NCI-H524 treated with DMSO at 0.1 percent for 48 hours (cell line): ENCODE results near the gene GJD2.
A peak's percentile ranks its signal among the peaks of the same experiment; 100 is the strongest.

ENCODE experiments used
- DNase-seq: peaks from one replicate; lab custom pipeline; 2025; lab: John Stamatoyannopoulos, UW

Gene GJD2

DNA sequence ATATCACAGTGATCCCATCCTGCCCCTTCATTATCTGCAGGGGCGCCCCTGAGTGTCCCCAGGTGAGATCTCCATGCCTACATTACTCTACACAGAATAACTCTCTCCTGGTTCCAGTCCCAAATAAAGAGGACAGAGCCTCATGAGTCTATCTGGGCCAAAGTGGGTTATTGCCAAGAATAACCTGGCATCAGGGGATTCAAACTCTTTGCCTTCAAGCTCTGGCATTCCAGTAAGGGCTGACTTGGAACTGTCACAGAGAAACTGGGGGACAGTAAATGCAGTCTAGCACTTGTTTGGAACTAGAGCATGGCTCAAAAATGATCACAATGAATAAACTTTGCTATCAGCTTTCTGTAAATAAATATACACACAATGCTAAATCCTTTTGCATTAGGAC, 30.3 kb downstream of the GJD2 start:
- DNase-seq = no peak

DNA sequence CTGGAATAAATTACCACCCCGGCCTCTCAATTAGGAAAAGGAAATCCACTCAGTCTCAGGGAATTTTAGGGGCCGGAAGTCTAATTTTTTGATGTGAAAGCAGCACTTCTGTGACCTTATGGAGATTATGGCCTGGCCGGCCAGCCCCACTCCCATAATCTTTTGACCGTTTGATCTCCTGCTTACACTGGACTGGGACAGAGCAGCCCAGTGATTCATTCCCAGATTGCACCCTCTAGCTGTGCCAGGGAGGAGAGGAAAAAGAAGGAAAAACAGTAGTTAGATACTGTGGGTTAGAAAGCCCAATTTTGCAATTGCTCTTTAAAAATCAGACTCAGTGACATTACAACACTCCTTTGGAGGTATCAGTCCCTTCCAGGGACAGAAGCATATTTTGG, 32.4 kb downstream of the GJD2 start:
- DNase-seq = no peak

DNA sequence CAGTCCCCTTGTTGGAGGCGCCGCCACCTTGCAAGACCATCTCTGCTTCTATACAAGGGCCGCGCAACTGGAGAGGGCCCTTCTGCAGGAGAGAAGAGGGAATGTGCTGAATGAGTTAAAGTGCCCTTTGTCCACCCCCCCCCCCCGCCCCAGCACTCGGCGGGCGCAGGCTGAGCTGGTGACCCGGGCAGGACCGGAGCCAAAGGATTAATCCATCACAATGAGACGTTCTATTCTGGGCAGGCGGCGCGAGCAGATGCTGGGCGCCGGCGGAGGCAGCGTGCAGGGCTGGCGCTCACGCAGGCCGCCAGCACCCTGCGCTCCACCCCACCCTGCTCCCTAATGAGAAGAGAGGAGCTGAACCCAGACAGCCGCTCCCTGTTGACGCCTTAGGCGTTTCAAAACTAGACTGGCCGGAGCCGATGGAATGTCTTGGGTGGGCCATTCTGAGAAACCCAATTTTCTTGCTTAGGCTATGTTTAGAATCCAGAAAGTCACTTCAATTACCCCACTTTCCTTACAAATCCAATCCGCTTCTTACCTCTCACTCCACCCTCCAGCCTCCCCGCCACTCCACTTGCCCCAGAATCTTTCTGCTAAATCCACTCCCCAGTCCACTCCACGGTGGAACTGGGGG, 32.9 kb downstream of the GJD2 start:
- DNase-seq = peak; percentile 92

DNA sequence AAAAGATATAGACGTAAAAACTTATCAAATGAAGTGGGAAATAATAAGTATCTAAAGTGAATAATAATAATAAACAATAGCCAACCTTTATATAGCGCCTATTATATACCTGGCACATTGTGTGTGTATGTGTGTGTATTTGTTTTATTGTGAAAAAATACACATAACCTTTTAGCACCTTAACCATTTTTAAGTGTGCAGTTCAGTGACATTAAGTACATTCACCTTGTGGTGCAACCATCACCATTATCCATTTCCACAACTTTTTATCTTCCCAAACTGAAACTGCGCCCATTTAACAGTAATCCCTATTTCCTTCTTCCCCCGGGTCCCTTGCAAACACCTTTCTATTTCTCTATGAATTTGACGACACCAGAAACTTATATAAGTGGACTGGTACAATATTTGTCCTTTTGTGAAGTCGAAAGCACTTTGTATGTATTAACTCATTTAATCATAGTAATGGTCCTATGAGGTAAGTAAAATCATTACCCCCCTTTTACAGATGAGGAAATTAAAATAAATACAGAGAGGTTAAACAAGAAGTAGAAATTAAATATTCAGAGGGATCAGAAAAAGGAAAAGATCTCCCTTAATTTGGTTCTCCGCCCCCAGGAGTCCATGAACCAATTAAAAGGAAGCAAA, 33.5 kb downstream of the GJD2 start:
- no peak for DNase-seq

DNA sequence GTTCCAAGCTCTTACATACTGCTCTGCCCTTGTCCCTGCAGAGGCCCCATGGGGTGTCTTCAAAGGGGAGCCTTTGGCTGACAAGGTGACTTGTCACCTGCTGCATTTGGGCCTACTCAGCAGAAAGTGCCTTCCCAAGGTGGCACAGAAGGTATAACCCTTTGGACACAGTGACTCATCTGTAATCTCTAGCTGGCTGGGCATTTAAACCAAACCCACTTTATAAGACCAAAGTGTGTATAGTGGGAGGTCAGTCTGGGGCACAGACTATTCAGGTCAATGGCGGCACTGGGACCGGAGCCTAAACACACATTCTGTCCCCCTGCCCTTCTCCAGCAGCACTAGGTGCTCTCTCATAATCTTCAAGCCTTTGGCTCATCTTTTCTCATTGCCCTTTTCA, 35.1 kb downstream of the GJD2 start:
- DNase-seq = no peak

DNA sequence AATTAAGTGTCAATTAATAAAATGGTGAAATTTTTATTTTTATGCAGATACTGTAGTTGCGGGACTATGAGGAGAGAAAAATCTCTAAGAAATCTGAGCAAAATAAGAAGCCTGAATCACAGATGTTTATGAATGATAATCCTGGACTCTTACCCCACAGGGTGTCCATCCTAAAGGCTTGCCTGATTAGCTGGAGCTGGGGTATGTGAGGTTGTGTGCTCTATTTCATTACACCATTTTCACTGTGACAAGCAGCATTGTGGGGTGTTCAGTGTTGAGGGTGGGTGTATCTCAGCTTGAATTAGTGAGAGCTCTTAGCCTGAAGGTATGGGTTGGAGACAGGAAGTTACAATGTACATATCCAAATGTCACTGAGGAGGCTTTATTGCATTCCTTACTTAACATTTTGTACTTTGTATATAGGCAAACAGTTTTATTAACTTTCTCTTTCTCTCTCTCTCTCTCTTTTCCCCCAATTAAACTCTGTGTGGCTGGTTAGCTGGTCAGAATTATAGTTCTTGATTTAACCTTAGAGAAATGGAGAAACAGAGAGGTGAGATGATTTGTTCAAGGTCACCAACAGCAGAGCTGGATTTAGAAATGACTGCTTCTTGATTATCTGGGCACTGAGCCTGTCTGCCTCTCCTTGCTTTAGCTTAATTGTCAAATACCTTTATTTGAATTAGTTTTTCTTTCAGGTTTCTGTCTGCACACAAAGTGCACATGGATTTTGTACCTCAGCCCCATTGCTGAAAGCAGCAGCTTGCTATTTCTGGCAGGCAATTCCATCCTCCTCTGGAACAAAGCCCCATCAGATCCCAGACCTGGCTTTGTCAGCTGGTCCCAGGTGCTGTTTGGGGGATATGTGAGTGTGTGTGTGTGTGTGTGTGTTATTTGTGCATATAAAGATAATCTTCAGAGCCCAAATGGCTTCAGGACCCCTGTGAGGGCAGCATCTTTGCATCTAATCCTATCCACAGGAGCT, 35.8 kb downstream of the GJD2 start:
- no peak for DNase-seq

DNA sequence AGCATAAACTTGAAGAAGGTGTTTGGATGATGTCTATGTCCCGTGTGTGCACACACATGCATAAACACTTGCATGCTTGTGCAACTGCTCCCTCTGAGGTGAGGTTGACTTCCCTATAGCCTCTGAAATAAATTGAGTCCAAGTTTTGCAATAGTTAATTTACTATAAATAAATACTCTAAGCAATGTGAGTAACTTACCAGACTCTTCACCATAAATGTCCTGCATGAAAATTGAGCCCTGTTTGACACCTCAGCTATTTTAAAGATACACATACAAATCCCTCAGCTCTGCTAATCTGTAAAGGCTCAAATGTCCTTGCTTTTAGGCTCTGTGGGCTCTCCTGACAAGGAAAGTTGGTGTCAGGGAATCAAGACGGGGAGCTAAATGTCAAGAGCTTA, 37.1 kb downstream of the GJD2 start:
- DNase-seq = no peak

DNA sequence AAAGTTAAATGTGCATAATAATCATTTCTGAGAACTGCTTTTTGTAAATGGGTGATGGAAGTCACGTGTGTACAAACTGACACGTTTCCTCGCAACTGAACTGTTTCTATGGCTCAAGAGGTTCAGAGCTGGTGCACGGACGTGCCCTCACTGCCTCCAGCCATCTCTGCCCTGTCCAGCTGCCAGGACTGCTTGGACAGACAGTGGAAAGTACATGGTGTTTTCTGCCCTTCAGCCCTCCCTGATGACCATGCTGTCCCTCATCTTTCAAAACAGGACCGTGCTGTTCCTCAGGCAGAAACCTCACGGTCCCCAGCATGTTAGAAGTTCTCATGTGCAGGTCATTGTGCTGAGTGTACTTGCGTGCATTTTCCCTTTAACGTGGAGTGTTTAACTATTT, 38.7 kb downstream of the GJD2 start:
- no peak for DNase-seq

DNA sequence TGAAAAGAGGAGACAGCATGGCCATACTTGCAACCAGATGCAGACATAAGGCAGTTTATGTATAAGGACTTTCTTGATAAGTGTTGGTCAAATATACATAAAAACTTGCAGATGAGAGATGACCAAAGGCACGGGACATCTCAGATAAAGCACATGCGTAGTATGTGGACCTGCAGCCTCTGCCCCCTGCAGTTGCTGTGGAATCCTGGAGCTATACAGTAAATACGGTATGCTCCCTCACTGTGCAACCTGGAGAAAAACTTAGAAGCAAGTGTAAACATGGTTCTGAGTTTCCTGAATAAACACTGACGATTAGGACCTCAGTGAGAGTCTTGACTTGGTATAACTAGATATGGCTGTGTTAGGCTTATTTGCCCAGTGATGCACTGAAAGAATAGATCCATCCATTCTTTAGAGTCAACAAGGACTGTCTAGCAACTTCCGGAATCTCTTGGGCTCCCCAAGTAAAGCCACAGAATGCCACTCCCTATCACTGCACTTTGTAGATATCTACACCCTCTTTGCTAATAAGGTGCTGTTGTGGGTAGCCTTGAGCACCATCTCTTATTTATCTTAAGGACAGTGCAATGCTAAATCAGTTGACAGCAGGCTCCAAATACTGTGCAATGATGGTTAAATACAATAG, 40.2 kb downstream of the GJD2 start:
- DNase-seq = no peak

DNA sequence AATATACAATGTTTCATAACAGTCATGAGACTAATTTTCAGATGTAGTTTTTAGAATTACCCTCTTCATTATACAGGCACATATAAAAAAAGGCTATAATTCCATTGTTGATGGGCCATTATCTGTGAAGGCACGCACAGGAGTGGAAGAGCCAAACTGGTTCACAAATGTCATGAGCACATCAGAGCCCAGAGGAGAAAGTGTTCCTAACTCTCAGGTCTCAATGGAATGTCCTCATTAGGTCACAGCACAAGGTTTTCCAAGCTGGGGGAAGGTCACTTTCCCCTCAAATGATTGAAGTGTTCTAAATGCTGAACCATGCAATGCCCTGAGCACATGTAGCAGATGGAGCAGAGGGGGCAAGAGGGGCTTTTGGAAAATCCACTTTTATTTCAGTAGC, 41.2 kb downstream of the GJD2 start:
- DNase-seq = no peak

DNA sequence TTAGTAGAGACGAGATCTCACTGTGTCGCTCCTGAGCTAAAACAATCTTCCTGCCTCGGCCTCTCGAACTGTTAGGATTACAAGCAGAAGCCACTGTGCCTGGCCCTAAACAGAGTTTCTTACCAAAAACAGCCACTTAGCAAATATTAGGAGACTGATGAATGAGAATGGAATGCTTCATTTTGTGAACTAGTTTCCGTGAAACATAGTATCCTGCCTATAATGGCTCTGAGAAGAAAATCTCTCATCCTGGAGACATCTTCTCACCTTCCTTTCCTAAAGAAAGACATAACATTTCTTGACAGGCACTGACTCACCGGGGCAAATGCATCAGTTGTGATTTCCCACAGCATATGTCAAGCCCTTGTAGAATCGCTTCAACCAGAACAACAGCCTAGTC, 44.9 kb downstream of the GJD2 start:
- no peak for DNase-seq

DNA sequence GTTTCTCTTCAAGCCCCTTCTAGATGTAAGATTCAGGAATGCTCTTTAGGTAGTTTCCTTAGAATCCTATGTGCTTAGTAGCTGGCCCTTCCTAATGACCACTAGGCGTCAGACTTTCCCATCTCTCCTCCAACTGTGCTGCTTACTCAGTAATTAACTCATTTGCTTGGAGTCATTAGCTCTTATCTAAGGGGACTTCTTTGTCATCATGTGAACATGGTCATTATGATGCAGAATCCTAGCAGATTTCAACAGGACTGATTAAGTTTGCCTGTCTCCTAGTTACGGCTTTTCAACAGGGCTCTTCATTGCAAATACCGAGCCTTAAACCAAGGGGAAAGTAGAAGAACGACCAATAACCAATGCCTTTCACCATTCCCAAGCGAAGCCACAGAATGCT, 46.4 kb downstream of the GJD2 start:
- peak; percentile 51 for DNase-seq

DNA sequence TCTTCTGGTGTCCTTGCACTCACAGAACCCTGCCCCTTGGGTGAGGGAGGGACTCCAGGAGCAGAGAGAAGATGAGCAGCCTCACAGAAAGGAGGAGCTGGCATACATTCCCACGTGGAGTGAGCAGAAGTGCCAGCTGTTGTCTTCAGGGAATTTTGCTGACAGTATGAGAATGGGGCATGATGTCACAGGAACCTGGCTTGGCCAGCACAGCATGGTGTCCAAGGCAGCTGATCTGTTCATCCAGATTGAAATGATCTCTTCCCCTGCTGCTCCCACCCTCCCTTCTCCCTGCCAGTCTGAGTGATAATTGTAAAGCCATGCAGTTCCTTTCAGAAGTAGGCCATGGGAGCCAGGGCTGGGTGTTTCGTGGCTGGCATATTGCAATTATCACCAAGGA, 53.3 kb downstream of the GJD2 start:
- no peak for DNase-seq
